ENCODE results near the gene ZC2HC1B.

ZC2HC1B gene

DNA sequence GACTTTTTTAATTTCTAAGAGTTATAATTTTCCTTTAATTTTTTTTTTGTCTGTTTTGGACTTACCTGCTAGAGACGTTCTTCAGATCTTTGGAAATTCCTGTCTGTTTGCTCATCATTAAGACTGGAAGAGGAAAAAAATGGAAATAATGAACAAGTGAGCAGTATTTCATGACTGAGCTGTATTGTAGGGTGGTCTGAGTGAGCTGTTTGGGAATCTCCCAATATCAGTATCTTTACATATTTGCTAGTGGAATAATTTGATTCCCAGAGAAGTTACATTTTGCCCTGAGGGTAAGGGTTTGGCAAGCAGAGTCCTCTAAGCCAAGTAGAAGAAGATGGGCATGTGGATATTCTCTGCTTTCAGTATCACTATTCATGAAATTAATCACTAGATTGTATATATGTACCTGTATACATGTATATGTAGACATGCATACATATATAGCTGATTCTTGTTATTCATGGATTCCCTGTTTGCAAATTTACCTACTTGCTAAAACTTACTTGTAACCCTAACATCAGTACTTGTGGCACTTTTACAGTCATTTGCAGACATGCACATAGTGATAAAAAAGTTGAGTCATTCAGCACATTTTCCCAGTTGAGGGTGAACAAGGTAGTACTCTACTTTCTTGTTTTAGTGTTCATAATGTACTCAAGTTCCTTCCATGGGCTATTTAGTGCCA lies 13.5 kb downstream of the ZC2HC1B start:
- no peaks in the 10 kb centered on the region for H3K27me3 ChIP-seq (replicated peaks in 2 of 5; ENCODE audit: control insufficient read depth in 4 of 5, insufficient read depth in 5 of 5, low read length in 4 of 5)
- POLR2A ChIA-PET = no interaction called here
- H3K9me3 ChIP-seq (ENCODE audit: control extremely low read depth in 1 of 5, control insufficient read depth in 4 of 5, insufficient read depth in 2 of 5, low read depth in 1 of 5, low read length in 4 of 5) = peaks cover 0 to 27% (median 2%) of the 10 kb centered on the region in 5 experiments
- CTCF ChIA-PET = no interaction called here
- DNase-seq = no peak
- WGBS (ENCODE audit: insufficient coverage) = 100% methylated on average over 1 of the region's 1 CpG
- H3K27ac ChIP-seq (ENCODE audit: insufficient read depth in 1 of 2, low read depth in 1 of 2, low read length in 2 of 2, poor library complexity in 1 of 2, severe bottlenecking in 2 of 2) = no peak overlapping the region
- peaks cover 0 to 5% (median 2%) of the 10 kb centered on the region in 4 experiments for H3K4me1 ChIP-seq (ENCODE audit: control extremely low read depth in 1 of 4, control insufficient read depth in 4 of 4, insufficient read depth in 4 of 4, low read length in 3 of 4)
- no peaks in the 10 kb centered on the region for H3K36me3 ChIP-seq (ENCODE audit: control insufficient read depth in 4 of 4, insufficient read depth in 4 of 4, low read length in 3 of 4)
- H3K4me3 ChIP-seq (ENCODE audit: control insufficient read depth in 1 of 7, extremely low read depth in 1 of 7, insufficient read depth in 4 of 7, low read depth in 2 of 7, low read length in 6 of 7) = no peak overlapping the region

GRCh38 chr6:143878272-143878760 lies 14.0 kb downstream of the ZC2HC1B start:
- no peak overlapping the region for H3K27ac ChIP-seq (ENCODE audit: insufficient read depth in 1 of 2, low read depth in 1 of 2, low read length in 2 of 2, poor library complexity in 1 of 2, severe bottlenecking in 2 of 2)
- CTCF ChIA-PET = interaction anchor here (1.3 kb wide), 1 partner anchor 17 kb away, joined by 3 read pairs; no protein-coding TSS in a partner anchor
- POLR2A ChIA-PET = no interaction called here

GRCh38 chr6:143880412-143880811 lies 16.1 kb downstream of the ZC2HC1B start:
- no peaks in the 10 kb centered on the region for H3K36me3 ChIP-seq (ENCODE audit: control insufficient read depth in 4 of 4, insufficient read depth in 4 of 4, low read length in 3 of 4)
- no CpG with 5 or more reads among the region's 2 CpGs for WGBS (ENCODE audit: insufficient coverage)
- ChIA-PET CTCF (no interaction called here), POLR2A (no interaction called here)
- no peak overlapping the region for H3K4me3 ChIP-seq (ENCODE audit: control insufficient read depth in 1 of 7, extremely low read depth in 1 of 7, insufficient read depth in 4 of 7, low read depth in 2 of 7, low read length in 6 of 7)
- peaks cover 0 to 5% (median 2%) of the 10 kb centered on the region in 4 experiments for H3K4me1 ChIP-seq (ENCODE audit: control extremely low read depth in 1 of 4, control insufficient read depth in 4 of 4, insufficient read depth in 4 of 4, low read length in 3 of 4)
- no peak for DNase-seq
- H3K27ac ChIP-seq (ENCODE audit: insufficient read depth in 1 of 2, low read depth in 1 of 2, low read length in 2 of 2, poor library complexity in 1 of 2, severe bottlenecking in 2 of 2) = no peak overlapping the region
- H3K27me3 ChIP-seq (replicated peaks in 2 of 5; ENCODE audit: control insufficient read depth in 4 of 5, insufficient read depth in 5 of 5, low read length in 4 of 5) = no peaks in the 10 kb centered on the region
- H3K9me3 ChIP-seq (ENCODE audit: control extremely low read depth in 1 of 5, control insufficient read depth in 4 of 5, insufficient read depth in 2 of 5, low read depth in 1 of 5, low read length in 4 of 5) = peaks cover 0 to 19% (median 0%) of the 10 kb centered on the region in 5 experiments

More at GRCh38 chr6:143878272-143878760, 14.0 kb downstream of the ZC2HC1B start:
- no peaks in the 10 kb centered on the region for H3K27me3 ChIP-seq (replicated peaks in 2 of 5; ENCODE audit: control insufficient read depth in 4 of 5, insufficient read depth in 5 of 5, low read length in 4 of 5)
- no peaks in the 10 kb centered on the region for H3K36me3 ChIP-seq (ENCODE audit: control insufficient read depth in 4 of 4, insufficient read depth in 4 of 4, low read length in 3 of 4)
- WGBS (ENCODE audit: insufficient coverage) = 100% methylated on average over 3 of the region's 3 CpGs
- no peak overlapping the region for H3K4me3 ChIP-seq (ENCODE audit: control insufficient read depth in 1 of 7, extremely low read depth in 1 of 7, insufficient read depth in 4 of 7, low read depth in 2 of 7, low read length in 6 of 7)
- DNase-seq = no peak
- peaks cover 0 to 27% (median 2%) of the 10 kb centered on the region in 5 experiments for H3K9me3 ChIP-seq (ENCODE audit: control extremely low read depth in 1 of 5, control insufficient read depth in 4 of 5, insufficient read depth in 2 of 5, low read depth in 1 of 5, low read length in 4 of 5)
- peaks cover 0 to 5% (median 2%) of the 10 kb centered on the region in 4 experiments for H3K4me1 ChIP-seq (ENCODE audit: control extremely low read depth in 1 of 4, control insufficient read depth in 4 of 4, insufficient read depth in 4 of 4, low read length in 3 of 4)

- no peak overlapping the region for H3K27ac ChIP-seq (ENCODE audit: insufficient read depth in 1 of 2, low read depth in 1 of 2, low read length in 2 of 2, poor library complexity in 1 of 2, severe bottlenecking in 2 of 2)
- CTCF ChIA-PET = no interaction called here
- H3K9me3 ChIP-seq (ENCODE audit: control extremely low read depth in 1 of 5, control insufficient read depth in 4 of 5, insufficient read depth in 2 of 5, low read depth in 1 of 5, low read length in 4 of 5) = peaks cover 0 to 10% (median 0%) of the 10 kb centered on the region in 5 experiments
- no peak overlapping the region for H3K4me3 ChIP-seq (ENCODE audit: control insufficient read depth in 1 of 7, extremely low read depth in 1 of 7, insufficient read depth in 4 of 7, low read depth in 2 of 7, low read length in 6 of 7)
- H3K36me3 ChIP-seq (ENCODE audit: control insufficient read depth in 4 of 4, insufficient read depth in 4 of 4, low read length in 3 of 4) = no peaks in the 10 kb centered on the region
- POLR2A ChIA-PET = no interaction called here
- no peaks in the 10 kb centered on the region for H3K27me3 ChIP-seq (replicated peaks in 2 of 5; ENCODE audit: control insufficient read depth in 4 of 5, insufficient read depth in 5 of 5, low read length in 4 of 5)
- peaks cover 0 to 5% (median 2%) of the 10 kb centered on the region in 4 experiments for H3K4me1 ChIP-seq (ENCODE audit: control extremely low read depth in 1 of 4, control insufficient read depth in 4 of 4, insufficient read depth in 4 of 4, low read length in 3 of 4)
- WGBS (ENCODE audit: insufficient coverage) = 96% methylated on average over 2 of the region's 2 CpGs
- DNase-seq = peak in 2 of 3 donors; percentile 31 to 57
Measured at GRCh38 chr6:143882401-143882930, 18.2 kb downstream of the ZC2HC1B start.

DNA sequence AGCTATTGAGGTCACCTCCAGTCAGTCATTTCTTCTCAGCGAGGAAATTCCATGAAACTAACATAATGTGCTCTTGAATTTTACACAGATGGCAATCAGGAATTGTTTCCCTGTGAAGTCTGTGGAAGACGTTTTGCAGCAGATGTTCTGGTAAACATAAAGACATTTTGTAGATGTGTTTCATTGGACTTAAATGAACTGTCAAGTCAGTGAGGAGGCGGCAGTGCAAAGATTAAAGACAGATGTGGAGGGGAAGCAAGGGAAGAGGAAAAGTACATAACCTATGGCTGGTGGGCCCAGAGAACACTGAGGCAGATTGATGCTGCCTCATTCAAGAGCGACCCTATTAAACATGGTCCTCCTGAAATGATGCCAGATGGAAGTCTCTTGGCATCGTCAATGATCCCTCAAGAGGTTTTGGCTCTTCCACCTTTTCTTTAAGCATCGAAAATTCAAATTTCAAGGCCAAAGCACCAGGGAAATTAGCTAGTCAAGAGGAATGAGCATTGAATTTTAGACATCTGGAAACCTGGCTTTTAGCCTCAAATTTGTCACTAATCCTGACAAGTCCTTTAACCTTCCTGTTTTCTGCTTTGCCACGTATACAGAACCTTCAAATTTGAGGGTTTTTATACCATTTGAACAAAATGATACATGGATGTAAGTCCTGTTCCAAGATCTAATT lies 20.1 kb downstream of the ZC2HC1B start:
- CTCF ChIA-PET = interaction anchor here (0.7 to 0.9 kb wide), 3 partner anchors 25 to 129 kb away, joined by 3 to 4 read pairs (median 3); no protein-coding TSS in a partner anchor
- no peaks in the 10 kb centered on the region for H3K27me3 ChIP-seq (replicated peaks in 2 of 5; ENCODE audit: control insufficient read depth in 4 of 5, insufficient read depth in 5 of 5, low read length in 4 of 5)
- 100% methylated on average over 7 of the region's 7 CpGs for WGBS (ENCODE audit: insufficient coverage)
- H3K9me3 ChIP-seq (ENCODE audit: control extremely low read depth in 1 of 5, control insufficient read depth in 4 of 5, insufficient read depth in 2 of 5, low read depth in 1 of 5, low read length in 4 of 5) = peaks cover 0 to 2% (median 0%) of the 10 kb centered on the region in 5 experiments
- H3K4me3 ChIP-seq (ENCODE audit: control insufficient read depth in 1 of 7, extremely low read depth in 1 of 7, insufficient read depth in 4 of 7, low read depth in 2 of 7, low read length in 6 of 7) = no peak overlapping the region
- POLR2A ChIA-PET = interaction anchor here (1.3 kb wide), 1 partner anchor 21 kb away, joined by 3 read pairs; no protein-coding TSS in a partner anchor
- H3K36me3 ChIP-seq (ENCODE audit: control insufficient read depth in 4 of 4, insufficient read depth in 4 of 4, low read length in 3 of 4) = no peaks in the 10 kb centered on the region
- DNase-seq = no peak
- no peak overlapping the region for H3K27ac ChIP-seq (ENCODE audit: insufficient read depth in 1 of 2, low read depth in 1 of 2, low read length in 2 of 2, poor library complexity in 1 of 2, severe bottlenecking in 2 of 2)
- peaks cover 0 to 5% (median 2%) of the 10 kb centered on the region in 4 experiments for H3K4me1 ChIP-seq (ENCODE audit: control extremely low read depth in 1 of 4, control insufficient read depth in 4 of 4, insufficient read depth in 4 of 4, low read length in 3 of 4)

DNA sequence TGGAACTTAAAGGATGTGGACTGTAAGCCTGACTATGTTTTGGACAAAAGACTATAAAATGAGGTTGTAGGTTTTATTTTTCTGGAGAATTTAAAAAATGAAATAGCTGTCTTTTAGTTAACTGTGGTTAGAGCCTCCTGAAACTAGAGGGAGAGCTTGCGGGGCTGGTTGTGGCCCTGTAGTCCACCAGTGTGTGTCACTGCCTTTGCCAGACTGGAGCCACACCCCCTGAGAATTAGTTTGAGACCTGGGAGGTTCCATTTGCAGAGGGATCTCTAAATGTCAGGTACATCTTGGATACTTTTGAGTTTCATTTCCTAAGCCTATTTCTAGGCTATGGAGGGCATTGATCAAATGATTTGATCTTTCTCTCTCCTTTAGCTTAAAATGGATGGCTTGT lies 20.8 kb downstream of the ZC2HC1B start:
- ChIA-PET POLR2A (interaction anchor here (1.3 kb wide), 1 partner anchor 22 kb away, joined by 3 read pairs; no protein-coding TSS in a partner anchor), CTCF (interaction anchor here (0.7 to 0.9 kb wide), 3 partner anchors 24 to 459 kb away, joined by 3 to 4 read pairs (median 3); no protein-coding TSS in a partner anchor)
- WGBS (ENCODE audit: insufficient coverage) = 88% methylated on average over 1 of the region's 1 CpG
- Histone ChIP-seq H3K27me3 (replicated peaks in 2 of 5; ENCODE audit: control insufficient read depth in 4 of 5, insufficient read depth in 5 of 5, low read length in 4 of 5) (no peaks in the 10 kb centered on the region), H3K9me3 (ENCODE audit: control extremely low read depth in 1 of 5, control insufficient read depth in 4 of 5, insufficient read depth in 2 of 5, low read depth in 1 of 5, low read length in 4 of 5) (peaks cover 0 to 2% (median 0%) of the 10 kb centered on the region in 5 experiments), H3K4me3 (ENCODE audit: control insufficient read depth in 1 of 7, extremely low read depth in 1 of 7, insufficient read depth in 4 of 7, low read depth in 2 of 7, low read length in 6 of 7) (no peak overlapping the region), H3K36me3 (ENCODE audit: control insufficient read depth in 4 of 4, insufficient read depth in 4 of 4, low read length in 3 of 4) (no peaks in the 10 kb centered on the region), H3K27ac (ENCODE audit: insufficient read depth in 1 of 2, low read depth in 1 of 2, low read length in 2 of 2, poor library complexity in 1 of 2, severe bottlenecking in 2 of 2) (no peak overlapping the region), H3K4me1 (ENCODE audit: control extremely low read depth in 1 of 4, control insufficient read depth in 4 of 4, insufficient read depth in 4 of 4, low read length in 3 of 4) (peaks cover 0 to 5% (median 2%) of the 10 kb centered on the region in 4 experiments)
- no peak for DNase-seq
